HG03354 (cell line): ENCODE results near the gene RGS3.
A peak's percentile ranks its signal among the peaks of the same experiment; 100 is the strongest.

Source experiments
- ATAC-seq: cut with Tn5 transposase; IDR thresholded peaks from one replicate; pipeline ENCODE4 v1.9.1; 2021; ENCODE audit warnings: mild to moderate bottlenecking; ENCODE audit not compliant: unreplicated experiment, poor library complexity, severe bottlenecking

RGS3 gene

GRCh38 chr9:113622600-113623400 is 159.3 kb downstream of the RGS3 start:
- ATAC-seq = peak; percentile 79

DNA sequence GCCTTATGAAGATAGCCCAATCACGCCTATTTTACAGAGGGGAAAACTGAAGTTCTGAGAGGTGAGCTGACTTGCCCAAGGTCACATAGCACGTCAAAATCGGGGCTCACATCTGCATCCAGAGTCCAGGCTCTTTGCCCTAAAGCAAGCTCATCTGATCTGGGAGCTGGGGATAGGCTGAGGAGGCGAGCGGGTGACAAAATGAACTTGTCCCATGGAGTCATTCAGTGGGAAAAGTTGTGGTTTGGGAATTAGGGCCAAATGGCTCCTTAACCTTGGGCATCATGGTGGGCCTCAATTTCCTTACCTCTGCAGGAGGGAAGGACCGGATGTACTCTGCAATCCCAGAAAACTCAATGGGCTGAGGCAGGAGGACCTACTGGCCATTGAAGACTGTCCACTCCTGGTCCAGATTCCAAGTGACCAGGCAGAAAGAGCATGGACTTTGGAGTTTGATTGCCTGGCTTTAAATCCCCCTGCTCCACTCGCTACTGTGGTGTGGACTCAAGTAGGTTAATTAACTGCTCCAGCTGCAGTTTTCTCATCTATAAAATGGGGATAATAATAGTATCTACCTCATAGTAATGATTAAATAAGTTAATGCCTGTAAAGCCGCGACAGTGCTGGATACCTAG is 160.4 kb downstream of the RGS3 start:
- no peak for ATAC-seq

- no peak for ATAC-seq
Measured at GRCh38 chr9:113624721-113625120, 161.2 kb downstream of the RGS3 start.

GRCh38 chr9:113625486-113625885 is 162.0 kb downstream of the RGS3 start:
- no peak for ATAC-seq

DNA sequence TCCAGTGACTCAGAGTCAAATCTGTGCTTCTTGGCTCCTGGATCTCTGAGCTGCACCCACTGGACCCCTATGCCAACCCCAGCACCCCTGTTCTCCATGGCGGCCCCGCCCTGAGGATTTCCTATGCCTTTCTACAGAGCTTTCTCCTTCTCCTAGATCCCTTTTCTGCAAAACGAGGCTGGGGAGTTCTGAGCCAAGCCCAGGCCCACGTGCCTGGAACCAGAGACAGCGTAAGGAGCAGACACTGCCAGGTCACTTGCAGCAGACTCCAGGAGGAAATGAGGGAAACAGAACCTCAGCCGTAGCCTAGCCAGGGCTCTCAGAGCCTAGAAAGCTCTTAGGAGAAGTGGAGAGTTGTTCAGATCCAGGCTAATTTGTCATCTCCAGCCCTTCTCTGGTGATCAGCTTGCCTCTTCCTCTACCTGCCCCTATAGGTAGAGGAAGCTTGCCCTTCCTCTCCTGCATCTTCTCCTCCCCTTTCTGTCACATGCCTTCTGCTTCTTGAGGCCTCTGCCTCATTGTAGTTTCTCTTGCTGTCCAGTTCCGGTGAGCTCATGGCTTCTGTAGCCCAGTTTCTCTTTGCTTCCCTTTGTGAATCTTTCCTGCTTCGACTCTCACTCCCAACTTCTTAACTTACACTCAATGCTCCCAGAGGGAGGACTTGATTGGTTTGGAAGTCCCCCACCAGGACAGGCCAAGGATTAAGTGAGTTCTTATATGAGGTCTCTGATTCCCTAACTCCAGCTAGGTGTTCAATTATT is 163.4 kb downstream of the RGS3 start:
- ATAC-seq = no peak

GRCh38 chr9:113628621-113629020 is 165.1 kb downstream of the RGS3 start:
- no peak for ATAC-seq

GRCh38 chr9:113630386-113631136 is 167.0 kb downstream of the RGS3 start:
- no peak for ATAC-seq

DNA sequence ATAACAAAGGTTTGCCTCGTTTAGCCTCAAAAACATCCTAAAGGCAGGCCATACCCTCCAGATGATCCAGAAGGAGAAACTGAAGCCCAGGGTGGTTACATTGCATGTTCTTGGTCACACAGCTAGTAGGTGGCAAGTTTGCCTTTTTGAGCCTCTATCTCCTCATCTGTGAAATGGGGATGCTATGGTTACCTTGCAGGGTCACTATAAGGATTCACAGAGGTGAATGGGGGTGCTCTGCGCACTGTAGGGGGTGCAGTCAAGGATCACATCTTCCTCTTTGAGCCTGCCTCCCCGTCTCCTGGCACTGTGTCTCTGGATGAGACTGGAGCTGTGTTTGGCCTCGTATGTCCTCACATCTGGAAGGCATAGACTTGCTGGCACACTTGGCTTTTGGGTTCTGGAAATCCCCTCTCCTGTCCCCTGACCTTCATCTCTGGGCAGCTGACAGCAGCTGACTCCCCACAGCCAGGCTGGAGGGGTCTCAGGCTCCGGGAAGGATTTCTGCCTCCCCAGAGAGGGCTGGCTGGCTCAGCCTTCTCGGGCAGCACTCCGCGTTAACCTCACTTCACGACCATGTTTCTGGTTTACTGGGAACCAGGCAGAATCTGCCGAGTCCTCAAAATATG is 167.7 kb downstream of the RGS3 start:
- no peak for ATAC-seq

- no peak for ATAC-seq
Measured at GRCh38 chr9:113631871-113632665, 168.5 kb downstream of the RGS3 start.

DNA sequence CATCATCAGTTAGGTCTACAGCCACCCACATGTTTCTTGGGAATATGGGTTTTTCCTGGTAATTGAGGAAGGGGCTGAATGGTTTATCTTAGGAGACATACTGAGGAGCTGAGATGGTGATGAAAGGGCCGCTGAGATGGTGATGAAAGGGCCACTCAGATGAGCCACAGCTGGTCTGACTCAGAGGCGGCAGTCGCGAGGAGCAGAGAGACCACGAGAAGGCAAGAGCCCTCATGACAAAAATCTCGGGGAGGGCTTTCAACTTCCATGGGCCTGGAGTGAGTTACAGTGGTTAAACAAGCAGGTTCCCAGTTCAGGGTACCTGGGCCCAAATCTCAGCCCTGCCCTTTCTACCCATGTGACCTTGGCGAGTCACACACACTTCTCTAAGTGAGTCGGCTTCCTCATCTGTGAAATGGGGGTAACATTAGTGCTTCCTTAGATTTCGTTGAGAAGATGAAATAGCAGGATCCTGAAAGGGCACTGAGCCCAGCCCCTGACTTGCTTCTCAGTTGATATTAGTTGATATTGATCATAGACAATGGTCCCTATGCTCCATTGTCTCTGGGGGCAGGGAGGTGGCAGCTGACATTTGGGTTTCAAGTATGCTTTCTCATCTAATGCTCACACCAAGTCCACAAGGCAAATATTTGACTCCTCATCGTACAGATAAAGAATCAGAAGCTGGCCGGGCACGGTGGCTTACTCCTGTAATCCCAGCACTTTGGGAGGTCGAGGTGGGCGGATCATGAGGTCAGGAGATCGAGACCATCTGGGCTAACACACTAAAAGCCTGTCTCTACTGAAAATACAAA is 169.5 kb downstream of the RGS3 start:
- ATAC-seq = no peak

DNA sequence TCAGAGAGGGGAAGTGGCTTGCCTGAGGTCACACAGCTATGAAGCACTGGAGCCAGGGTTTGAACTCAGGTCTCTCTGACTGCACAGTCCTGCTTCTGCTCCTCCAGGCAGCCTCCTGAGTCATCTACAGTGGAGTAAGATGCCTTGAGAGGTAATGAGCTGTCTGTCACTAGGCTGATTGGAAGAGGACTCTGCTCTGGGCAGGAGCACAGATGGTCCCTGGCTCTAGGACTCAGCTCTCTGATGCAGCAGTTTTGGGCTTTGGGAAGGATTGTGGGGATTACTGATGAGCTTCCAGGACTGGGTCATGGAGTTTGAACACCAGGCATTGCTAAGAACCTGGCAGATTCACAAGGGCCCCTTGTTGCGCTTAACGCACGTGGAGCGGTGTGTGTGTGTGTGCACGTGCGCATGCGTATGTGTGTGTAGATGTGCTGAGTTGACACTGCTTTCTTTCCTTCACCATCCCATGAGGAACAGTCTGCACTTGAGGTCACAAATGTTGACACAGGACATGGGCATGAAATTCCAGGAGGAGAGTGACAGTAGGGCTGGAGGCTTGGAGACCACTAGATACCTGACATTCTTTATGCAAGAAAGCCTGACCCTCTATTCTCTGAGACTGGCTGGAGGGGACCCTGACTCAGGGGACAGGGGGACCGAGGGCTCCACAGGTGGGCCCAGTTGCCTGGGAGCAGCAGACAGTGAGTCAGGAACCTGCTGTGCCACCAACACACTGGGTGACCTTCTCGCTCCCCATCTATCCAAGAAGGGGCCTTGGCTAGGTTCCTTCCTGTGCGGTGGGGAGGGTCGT is 170.5 kb downstream of the RGS3 start:
- no peak for ATAC-seq

DNA sequence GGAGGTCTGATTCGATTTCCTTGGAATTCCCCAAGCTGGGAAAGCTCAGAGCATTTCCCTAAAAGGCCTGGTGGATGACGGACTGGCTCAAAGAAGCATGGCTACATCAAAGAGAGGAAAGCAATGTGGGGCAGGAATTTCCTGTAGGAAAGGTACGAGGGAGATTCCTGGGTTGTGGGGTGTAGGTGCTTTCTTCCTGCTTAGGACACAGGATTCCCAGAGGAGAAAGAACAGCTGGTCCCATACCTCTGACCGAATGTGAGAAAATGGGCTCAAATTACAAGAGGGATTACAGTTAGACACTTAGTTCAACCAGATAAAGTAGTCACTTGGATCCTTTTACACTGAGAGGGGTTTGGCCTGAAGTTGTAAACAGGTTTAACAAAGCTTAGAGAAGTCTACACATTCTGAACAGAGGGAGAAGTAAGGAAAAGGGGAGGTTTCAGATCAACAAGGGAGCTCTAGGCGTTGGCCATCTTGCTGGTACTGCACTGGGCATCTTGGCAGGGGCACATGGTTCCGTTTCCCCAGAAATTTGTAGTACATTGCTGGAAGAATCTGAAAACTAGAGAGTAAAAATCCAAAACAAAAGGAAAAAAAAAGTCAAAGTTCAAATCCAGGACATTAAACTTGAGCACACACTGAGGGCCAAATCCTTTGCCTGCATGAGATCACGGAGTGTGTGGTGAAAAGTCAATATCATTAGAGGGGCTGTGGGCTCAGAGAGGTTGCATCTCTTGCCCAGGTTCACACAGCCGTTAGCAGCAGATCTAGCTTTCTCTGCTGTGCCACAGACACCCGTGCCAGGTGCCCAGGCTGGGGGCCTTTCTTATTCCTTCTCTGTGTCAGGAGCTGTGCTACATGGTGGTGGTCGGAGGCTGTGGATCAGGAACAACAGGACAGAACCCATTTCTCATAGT is 171.3 kb downstream of the RGS3 start:
- ATAC-seq = no peak

GRCh38 chr9:113635586-113635985 is 172.1 kb downstream of the RGS3 start:
- no peak for ATAC-seq

- ATAC-seq = no peak
Measured at GRCh38 chr9:113636165-113636564, 172.6 kb downstream of the RGS3 start.

DNA sequence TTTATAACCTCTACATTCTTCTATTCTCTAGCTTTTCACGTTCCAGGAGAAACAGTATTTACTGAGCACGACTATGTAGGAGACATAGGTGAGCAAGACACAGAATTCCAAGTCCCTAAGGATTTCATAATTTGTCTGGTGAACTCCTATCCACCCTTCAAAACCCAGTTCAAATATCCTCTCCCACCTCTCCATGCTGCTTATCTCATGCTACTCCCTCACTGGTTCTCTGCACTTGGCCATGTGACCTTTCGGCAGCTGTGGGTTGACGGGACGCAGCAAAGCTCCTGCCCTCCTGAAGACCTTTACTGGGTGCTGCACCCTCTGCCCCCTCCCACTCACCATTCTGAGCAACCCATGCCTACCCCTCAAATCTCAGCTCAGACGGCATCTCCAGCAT is 173.2 kb downstream of the RGS3 start:
- ATAC-seq = no peak

DNA sequence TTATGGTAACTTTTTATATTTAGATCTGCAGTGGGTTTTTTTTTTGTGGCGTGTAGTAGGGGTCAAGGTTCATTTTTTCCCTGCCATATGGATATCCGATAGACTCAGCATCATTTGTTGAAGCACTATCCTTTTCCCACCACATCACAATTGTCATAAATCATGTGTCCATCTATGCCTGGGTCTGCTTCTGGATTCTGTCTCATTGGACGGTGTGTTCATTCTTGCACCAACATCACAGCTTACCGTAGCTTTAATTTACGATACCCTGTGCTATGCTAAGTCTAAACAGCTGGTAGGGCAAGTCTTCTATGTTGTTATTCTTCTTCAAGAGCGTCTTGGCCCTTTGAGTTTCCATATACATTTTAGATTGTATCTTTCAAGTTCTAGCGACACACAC is 175.0 kb downstream of the RGS3 start:
- ATAC-seq = no peak
